ENCODE measurements around the gene DIPK1B.

GRCh38 chr9:136676920-136677686 lies 35.3 kb upstream of the DIPK1B start:
- no peak for TF ChIP-seq CTCF (conservative IDR thresholded peaks at IDR 0.05; ENCODE audit: low read depth, low read length)
- TF ChIP-seq EZH2phosphoT487 (IDR thresholded peaks at IDR 0.05; ENCODE audit: borderline replicate concordance, low read length), result no peak
